BJ (cell line): Measurements from ENCODE around the gene HS6ST3. TPM values are rescaled to one million over a fixed set of nuclear protein-coding genes. Genes with fewer than 3 reads are reported as not detected.
"Not testable (repeated sequence)": the region's sequence is repeated elsewhere in the genome, so short reads cannot be mapped to it uniquely, and the experiment has no call there.

ENCODE experiments used
- CTCF ChIA-PET: fragments of 350-600 bp; formaldehyde crosslinking; extraction: SDS; loops from one replicate; lab custom pipeline; 2021; ENCODE audit warnings: antibody characterized with exemption, inconsistent platforms; lab: Yijun Ruan, JAX
- POLR2A ChIA-PET: fragments of 300-600 bp; sonication (Branson Sonifier 250); formaldehyde crosslinking; extraction: SDS; loops from one replicate; lab custom pipeline; 2021; ENCODE audit warnings: antibody characterized with exemption; lab: Charles Lee
- DNase-seq: peaks from one replicate; pipeline ENCODE4 v3.0.0-alpha.2; 2011; ENCODE audit warnings: low read depth
- H3K27me3 ChIP-seq: 2 replicates; pipeline ENCODE4 v1.6.0; 2011; ENCODE audit warnings: low read length; ENCODE audit not compliant: control insufficient read depth, insufficient read depth
- H3K36me3 ChIP-seq: 2 replicates; pipeline ENCODE4 v1.5.1; 2011; ENCODE audit warnings: low read length; ENCODE audit not compliant: control insufficient read depth, insufficient read depth
- H3K4me3 ChIP-seq: 2 replicates; pipeline ENCODE4 v1.5.1; 2011; ENCODE audit warnings: low read depth, mild to moderate bottlenecking, control low read depth, low read length
- polyA plus RNA-seq: library from polyadenylated mRNA; depleted of rRNA; stranded (reverse); fragments of >200 nt; gene quantifications from 2 replicates; pipeline ENCODE4 v1.2.3, GENCODE V29; 2011
- TF ChIP-seq, protein P1 (sequence below): IDR thresholded peaks from 2 replicates; pipeline ENCODE4 v1.5.1; 2011; ENCODE audit warnings: low read depth, mild to moderate bottlenecking, control low read depth, inconsistent platforms, low read length, moderate library complexity; ENCODE audit not compliant: insufficient read depth

HS6ST3 gene
- polyA plus RNA-seq, 1 experiment: not detected

DNA sequence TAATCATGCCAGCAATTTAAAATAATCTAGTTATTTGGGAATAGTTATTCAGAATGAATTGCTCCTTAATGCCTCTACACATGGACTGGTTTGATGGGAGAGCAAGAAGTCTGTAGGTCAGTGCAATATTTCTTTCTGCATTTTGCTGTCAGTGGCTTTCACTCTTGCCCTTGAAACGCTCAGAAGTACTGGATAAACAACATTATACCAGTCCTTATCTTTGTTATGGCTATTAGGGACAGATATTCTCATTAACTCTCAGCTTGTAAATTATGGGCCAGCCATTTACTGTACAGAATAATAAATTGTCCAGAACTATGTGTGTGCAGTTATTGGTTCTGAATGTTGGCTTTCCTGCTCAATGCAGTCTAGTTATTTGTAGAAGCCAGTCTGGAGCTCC is 680.0 kb downstream of the HS6ST3 start:
- ChIA-PET CTCF (no interaction called here), POLR2A (no interaction called here)

GRCh38 chr13:96771486-96772367 is 681.8 kb downstream of the HS6ST3 start:
- POLR2A ChIA-PET: no interaction called here
- no peaks in the 10 kb centered on the region for H3K27me3 ChIP-seq
- DNase-seq: no peak
- TF ChIP-seq, protein P1, sequence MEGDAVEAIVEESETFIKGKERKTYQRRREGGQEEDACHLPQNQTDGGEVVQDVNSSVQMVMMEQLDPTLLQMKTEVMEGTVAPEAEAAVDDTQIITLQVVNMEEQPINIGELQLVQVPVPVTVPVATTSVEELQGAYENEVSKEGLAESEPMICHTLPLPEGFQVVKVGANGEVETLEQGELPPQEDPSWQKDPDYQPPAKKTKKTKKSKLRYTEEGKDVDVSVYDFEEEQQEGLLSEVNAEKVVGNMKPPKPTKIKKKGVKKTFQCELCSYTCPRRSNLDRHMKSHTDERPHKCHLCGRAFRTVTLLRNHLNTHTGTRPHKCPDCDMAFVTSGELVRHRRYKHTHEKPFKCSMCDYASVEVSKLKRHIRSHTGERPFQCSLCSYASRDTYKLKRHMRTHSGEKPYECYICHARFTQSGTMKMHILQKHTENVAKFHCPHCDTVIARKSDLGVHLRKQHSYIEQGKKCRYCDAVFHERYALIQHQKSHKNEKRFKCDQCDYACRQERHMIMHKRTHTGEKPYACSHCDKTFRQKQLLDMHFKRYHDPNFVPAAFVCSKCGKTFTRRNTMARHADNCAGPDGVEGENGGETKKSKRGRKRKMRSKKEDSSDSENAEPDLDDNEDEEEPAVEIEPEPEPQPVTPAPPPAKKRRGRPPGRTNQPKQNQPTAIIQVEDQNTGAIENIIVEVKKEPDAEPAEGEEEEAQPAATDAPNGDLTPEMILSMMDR: no peak
- no peaks in the 10 kb centered on the region for H3K36me3 ChIP-seq
- CTCF ChIA-PET: no interaction called here
- no peak overlapping the region for H3K4me3 ChIP-seq

More for the DNA sequence above, 680.0 kb downstream of the HS6ST3 start:
- no peak for DNase-seq
- H3K27me3 ChIP-seq: no peaks in the 10 kb centered on the region
- TF ChIP-seq, protein P1: no peak
- no peak overlapping the region for H3K4me3 ChIP-seq
- H3K36me3 ChIP-seq: no peaks in the 10 kb centered on the region

GRCh38 chr13:96772426-96772825 is 682.5 kb downstream of the HS6ST3 start:
- no peak for DNase-seq
- ChIA-PET POLR2A (no interaction called here), CTCF (no interaction called here)
- TF ChIP-seq, protein P1: no peak
- no peaks in the 10 kb centered on the region for H3K27me3 ChIP-seq
- H3K4me3 ChIP-seq: no peak overlapping the region
- no peaks in the 10 kb centered on the region for H3K36me3 ChIP-seq

- H3K36me3 ChIP-seq, CTCF ChIA-PET, H3K27me3 ChIP-seq, POLR2A ChIA-PET, H3K4me3 ChIP-seq, DNase-seq: not testable (repeated sequence)
Observed at GRCh38 chr13:96778302-96778701, 688.4 kb downstream of the HS6ST3 start.

- no peak for DNase-seq
- TF ChIP-seq, protein P1: no peak
- no peaks in the 10 kb centered on the region for H3K27me3 ChIP-seq
- ChIA-PET POLR2A (no interaction called here), CTCF (no interaction called here)
- no peak overlapping the region for H3K4me3 ChIP-seq
- no peaks in the 10 kb centered on the region for H3K36me3 ChIP-seq
Observed at GRCh38 chr13:96779691-96780090, 689.8 kb downstream of the HS6ST3 start.

DNA sequence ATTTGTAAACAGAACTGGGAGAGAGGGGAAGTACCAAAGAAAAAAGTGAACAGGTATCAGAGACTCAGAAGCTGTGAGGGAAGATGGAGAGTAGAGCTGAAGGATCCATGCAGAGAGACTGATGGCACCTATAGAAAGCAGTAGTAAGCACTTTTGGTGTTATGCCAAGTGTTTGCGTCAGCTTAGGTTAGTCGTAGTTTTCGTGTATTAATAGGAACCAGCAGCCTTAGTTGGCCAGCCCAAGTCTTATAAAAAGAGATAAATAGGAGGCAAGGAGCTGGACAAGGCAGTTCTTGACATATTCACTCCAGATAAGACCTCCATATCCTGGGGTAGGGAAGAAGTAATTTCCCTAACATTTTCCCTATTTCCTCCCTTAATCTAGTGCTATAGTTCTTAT is 690.2 kb downstream of the HS6ST3 start:
- POLR2A ChIA-PET: no interaction called here
- Histone ChIP-seq H3K27me3 (no peaks in the 10 kb centered on the region), H3K4me3 (no peak overlapping the region), H3K36me3 (no peaks in the 10 kb centered on the region)
- TF ChIP-seq, protein P1: no peak
- no peak for DNase-seq
- CTCF ChIA-PET: no interaction called here
